CD14-positive monocyte (primary cell): ENCODE measurements around the gene HMGN2. TPM values are rescaled to one million over a fixed set of nuclear protein-coding genes. Genes with fewer than 3 reads are reported as not detected.

ENCODE experiments used
- DNase-seq, 3 donors: peaks; one replicate each; pipeline ENCODE4 v3.0.0-alpha.2; 2011 to 2022
- H2AFZ ChIP-seq: 2 replicates; pipeline ENCODE4 v1.6.0; 2012; ENCODE audit warnings: mild to moderate bottlenecking, low read depth, low read length, inconsistent platforms; ENCODE audit not compliant: insufficient read depth, poor library complexity, severe bottlenecking
- H3K27ac ChIP-seq, 2 donors: 1 replicate in 1 of 2; 2 replicates in 1 of 2; pipeline ENCODE4 v1.5.1; 2012 to 2013; ENCODE audit warnings: low read length in 2 of 2, control low read depth in 1 of 2, inconsistent platforms in 1 of 2, low read depth in 1 of 2, mild to moderate bottlenecking in 1 of 2
- H3K27me3 ChIP-seq, 2 donors: one replicate each; pipeline versions ENCODE4 v1.6.0 to v1.6.1; 2011 to 2013; ENCODE audit warnings: low read length in 2 of 2; ENCODE audit not compliant: control insufficient read depth in 2 of 2, insufficient read depth in 2 of 2
- H3K36me3 ChIP-seq, 2 donors: replicated peaks in 1 of 2; 1 replicate in 1 of 2; 2 replicates in 1 of 2; pipeline versions ENCODE4 v1.5.1 to v1.6.1; 2012 to 2013; ENCODE audit warnings: low read length in 2 of 2, control low read depth in 1 of 2, inconsistent platforms in 1 of 2, mild to moderate bottlenecking in 1 of 2; ENCODE audit not compliant: insufficient read depth in 2 of 2, control insufficient read depth in 1 of 2
- H3K4me1 ChIP-seq, 2 donors: 1 replicate in 1 of 2; 2 replicates in 1 of 2; pipeline versions ENCODE4 v1.5.1 to v1.6.1; 2012 to 2013; ENCODE audit warnings: low read length in 2 of 2, control low read depth in 1 of 2, inconsistent platforms in 1 of 2, mild to moderate bottlenecking in 1 of 2, moderate library complexity in 1 of 2; ENCODE audit not compliant: insufficient read depth in 2 of 2, control insufficient read depth in 1 of 2
- H3K4me2 ChIP-seq: replicated peaks from 2 replicates; pipeline ENCODE3; 2012; ENCODE audit warnings: low read length, moderate library complexity, mild to moderate bottlenecking; ENCODE audit not compliant: poor library complexity, severe bottlenecking; ENCODE audit errors: extremely low read depth
- H3K4me3 ChIP-seq, 3 experiments: fragments of 200-600 bp in 1 of 3; sonication (generic) in 1 of 3; replicated peaks in 1 of 3; 1 replicate in 2 of 3; 2 replicates in 1 of 3; pipeline ENCODE4 v1.5.1; 2011 to 2013; ENCODE audit warnings: low read length in 3 of 3, mild to moderate bottlenecking in 3 of 3, control low read depth in 2 of 3, low read depth in 2 of 3, inconsistent platforms in 1 of 3, moderate library complexity in 1 of 3
- H3K79me2 ChIP-seq: 2 replicates; pipeline ENCODE4 v1.6.0; 2012; ENCODE audit warnings: mild to moderate bottlenecking, control low read depth, inconsistent platforms, low read length, moderate library complexity; ENCODE audit not compliant: insufficient read depth
- H3K9ac ChIP-seq: 2 replicates; pipeline ENCODE4 v1.6.0; 2017; ENCODE audit warnings: low read length, mild to moderate bottlenecking; ENCODE audit not compliant: insufficient read depth, poor library complexity, severe bottlenecking
- H3K9me3 ChIP-seq, 2 donors: replicated peaks in 1 of 2; 1 replicate in 1 of 2; 2 replicates in 1 of 2; pipeline versions ENCODE4 v1.5.1 to v1.6.1; 2012 to 2013; ENCODE audit warnings: low read length in 2 of 2, control low read depth in 1 of 2; ENCODE audit not compliant: control insufficient read depth in 1 of 2, insufficient read depth in 1 of 2
- H4K20me1 ChIP-seq: 2 replicates; pipeline ENCODE4 v1.6.0; 2012; ENCODE audit warnings: mild to moderate bottlenecking, low read length, control low read depth, moderate library complexity; ENCODE audit not compliant: insufficient read depth
- H3K27ac Mint-ChIP-seq, 7 donors: one replicate each; pipeline ENCODE4 v1.8.0; 2020; ENCODE audit warnings: mild to moderate bottlenecking in 7 of 7, mixed read lengths in 7 of 7, moderate library complexity in 6 of 7, inconsistent platforms in 2 of 7
- H3K27me3 Mint-ChIP-seq, 3 donors: one replicate each; pipeline ENCODE4 v1.8.0; 2021 to 2022; ENCODE audit warnings: low read depth in 3 of 3, mild to moderate bottlenecking in 3 of 3, mixed read lengths in 3 of 3, moderate library complexity in 3 of 3, inconsistent platforms in 1 of 3
- H3K36me3 Mint-ChIP-seq, 2 donors: one replicate each; pipeline ENCODE4 v1.8.0; 2020; ENCODE audit warnings: mixed read lengths in 2 of 2, inconsistent platforms in 1 of 2, mild to moderate bottlenecking in 1 of 2
- H3K4me1 Mint-ChIP-seq: one replicate; pipeline ENCODE4 v1.8.0; 2020; ENCODE audit warnings: mild to moderate bottlenecking, mixed read lengths
- H3K4me3 Mint-ChIP-seq, 2 donors: one replicate each; pipeline ENCODE4 v1.8.0; 2020; ENCODE audit warnings: mild to moderate bottlenecking in 2 of 2, mixed read lengths in 2 of 2, moderate library complexity in 1 of 2
- H3K9me3 Mint-ChIP-seq, 7 donors: one replicate each; pipeline ENCODE4 v1.8.0; 2020 to 2022; ENCODE audit warnings: mixed read lengths in 7 of 7, mild to moderate bottlenecking in 6 of 7, moderate library complexity in 6 of 7, inconsistent platforms in 2 of 7
- WGBS: methylation state at CpG from one replicate; pipeline ENCODE4 v1.1.5; 2013; ENCODE audit warnings: missing lambda C conversion rate; ENCODE audit not compliant: insufficient coverage; 5-methylcytosine and 5-hydroxymethylcytosine counted together
- intact Hi-C, 2 donors: fragments of 100-400 bp; cut with micrococcal nuclease; formaldehyde crosslinking; loops; one replicate each; pipeline versions ENCODE4 v1.15.0 to v1.15.1; 2023
- polyA plus RNA-seq, 3 donors: library from polyadenylated mRNA; depleted of rRNA in 1 of 3; unstranded in 2 of 3; stranded (reverse) in 1 of 3; fragments of 300-500 nt in 2 of 3; fragments of >200 nt in 1 of 3; fragmentation: Illumina TruSeq in 2 of 3; gene quantifications; 1 replicate in 2 of 3; 2 replicates in 1 of 3; pipeline ENCODE4 v1.2.3, GENCODE V29; 2012 to 2021
- TF ChIP-seq, protein P1 (sequence below): fragments of 200-600 bp; IDR thresholded peaks from one replicate; pipeline ENCODE4 v1.8.0; 2022; ENCODE audit warnings: antibody characterized with exemption, mild to moderate bottlenecking

The HMGN2 gene
- polyA plus RNA-seq, 3 donors = 400 to 575 (median 555) TPM

DNA sequence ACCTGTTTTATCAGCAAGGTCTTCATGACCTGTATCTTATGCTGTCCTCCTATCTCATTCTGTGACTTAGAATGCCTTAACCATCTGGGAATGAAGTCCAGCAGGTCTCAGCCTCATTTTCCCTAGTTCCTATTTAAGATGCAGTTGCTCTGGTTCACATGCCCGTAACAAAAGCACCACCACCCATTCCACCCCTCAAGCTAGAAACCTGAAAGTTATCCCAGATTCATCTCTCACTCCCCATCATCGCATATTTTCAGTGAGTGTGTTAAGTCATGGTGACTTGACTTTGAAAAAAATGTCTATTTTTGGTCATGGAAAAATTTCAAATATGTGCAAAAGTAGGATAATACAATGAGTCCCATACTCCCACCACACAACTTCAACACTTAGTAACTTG lies 11.7 kb downstream of the HMGN2 start:
- WGBS = no CpG with 5 or more reads among the region's 2 CpGs

DNA sequence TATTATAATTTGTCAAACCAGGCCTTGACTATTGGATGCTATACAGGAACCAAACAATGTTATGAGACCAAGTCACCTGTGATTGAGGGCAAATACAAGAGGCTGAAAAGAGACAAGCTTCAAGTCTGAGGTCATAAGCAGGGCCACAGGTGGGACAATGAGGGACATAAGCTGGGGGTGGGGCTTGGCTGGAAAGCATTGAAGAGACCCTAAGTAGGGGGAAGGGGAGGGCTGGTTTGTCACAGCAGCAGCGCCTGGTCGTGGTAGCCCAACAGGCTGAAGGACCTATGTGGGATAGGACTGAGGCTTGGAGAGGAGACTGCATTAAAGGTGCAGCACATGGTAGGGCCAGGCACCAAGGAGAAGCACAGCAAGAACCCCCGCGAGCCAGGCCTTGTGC lies 17.9 kb downstream of the HMGN2 start:
- H3K9ac ChIP-seq = no peak overlapping the region
- no peaks in the 10 kb centered on the region for H4K20me1 ChIP-seq
- TF ChIP-seq, protein P1, sequence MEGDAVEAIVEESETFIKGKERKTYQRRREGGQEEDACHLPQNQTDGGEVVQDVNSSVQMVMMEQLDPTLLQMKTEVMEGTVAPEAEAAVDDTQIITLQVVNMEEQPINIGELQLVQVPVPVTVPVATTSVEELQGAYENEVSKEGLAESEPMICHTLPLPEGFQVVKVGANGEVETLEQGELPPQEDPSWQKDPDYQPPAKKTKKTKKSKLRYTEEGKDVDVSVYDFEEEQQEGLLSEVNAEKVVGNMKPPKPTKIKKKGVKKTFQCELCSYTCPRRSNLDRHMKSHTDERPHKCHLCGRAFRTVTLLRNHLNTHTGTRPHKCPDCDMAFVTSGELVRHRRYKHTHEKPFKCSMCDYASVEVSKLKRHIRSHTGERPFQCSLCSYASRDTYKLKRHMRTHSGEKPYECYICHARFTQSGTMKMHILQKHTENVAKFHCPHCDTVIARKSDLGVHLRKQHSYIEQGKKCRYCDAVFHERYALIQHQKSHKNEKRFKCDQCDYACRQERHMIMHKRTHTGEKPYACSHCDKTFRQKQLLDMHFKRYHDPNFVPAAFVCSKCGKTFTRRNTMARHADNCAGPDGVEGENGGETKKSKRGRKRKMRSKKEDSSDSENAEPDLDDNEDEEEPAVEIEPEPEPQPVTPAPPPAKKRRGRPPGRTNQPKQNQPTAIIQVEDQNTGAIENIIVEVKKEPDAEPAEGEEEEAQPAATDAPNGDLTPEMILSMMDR = no peak

More for the DNA sequence above, 11.7 kb downstream of the HMGN2 start:
- Mint-ChIP-seq H3K36me3 (peaks cover 11 to 14% of the 10 kb centered on the region in 2 donors), H3K4me1 (peaks cover 12% of the 10 kb centered on the region), H3K4me3 (no peak overlapping the region), H3K27me3 (peaks cover 0 to 3% (median 3%) of the 10 kb centered on the region in 3 donors), H3K27ac (peak overlapping the region in 1 of 7 donors; percentile 23), H3K9me3 (no peaks in the 10 kb centered on the region)
- intact Hi-C loops = no loop called here
- Histone ChIP-seq H4K20me1 (no peaks in the 10 kb centered on the region), H3K79me2 (no peaks in the 10 kb centered on the region), H3K27ac (no peak overlapping the region), H3K4me1 (no peaks in the 10 kb centered on the region), H3K4me3 (no peak overlapping the region), H2AFZ (no peak overlapping the region), H3K9ac (no peak overlapping the region), H3K9me3 (no peaks in the 10 kb centered on the region), H3K36me3 (peaks cover 4 to 7% of the 10 kb centered on the region in 2 donors), H3K4me2 (no peak overlapping the region), H3K27me3 (no peaks in the 10 kb centered on the region)
- TF ChIP-seq, protein P1 = no peak
- DNase-seq = no peak

More for the DNA sequence above, 17.9 kb downstream of the HMGN2 start:
- Histone ChIP-seq H3K27me3 (no peaks in the 10 kb centered on the region), H3K27ac (no peak overlapping the region), H3K4me1 (no peaks in the 10 kb centered on the region), H3K4me3 (no peak overlapping the region), H3K79me2 (no peaks in the 10 kb centered on the region), H3K9me3 (no peaks in the 10 kb centered on the region), H2AFZ (no peak overlapping the region), H3K36me3 (no peaks in the 10 kb centered on the region), H3K4me2 (no peak overlapping the region)
- intact Hi-C loops = loop anchor here in 1 of 2 donors (10.0 kb wide), 1 partner anchor 385 kb away; no protein-coding TSS in a partner anchor
- Mint-ChIP-seq H3K36me3 (no peaks in the 10 kb centered on the region), H3K9me3 (no peaks in the 10 kb centered on the region), H3K4me3 (no peak overlapping the region), H3K4me1 (peaks cover 15% of the 10 kb centered on the region), H3K27me3 (peaks cover 0 to 3% (median 3%) of the 10 kb centered on the region in 3 donors), H3K27ac (no peak overlapping the region)
- WGBS = 100% methylated on average over 2 of the region's 4 CpGs
- DNase-seq = no peak
